CD4-positive, alpha-beta T cell treated with Interleukin-6 at 100 ng/mL for 8 hours (primary cell): ENCODE measurements around the gene ANKRD60.

ENCODE experiments used
- DNase-seq: peaks from one replicate; pipeline ENCODE4 v3.0.0-alpha.2; 2020; ENCODE audit warnings: mixed read lengths, low spot score

Gene ANKRD60

DNA sequence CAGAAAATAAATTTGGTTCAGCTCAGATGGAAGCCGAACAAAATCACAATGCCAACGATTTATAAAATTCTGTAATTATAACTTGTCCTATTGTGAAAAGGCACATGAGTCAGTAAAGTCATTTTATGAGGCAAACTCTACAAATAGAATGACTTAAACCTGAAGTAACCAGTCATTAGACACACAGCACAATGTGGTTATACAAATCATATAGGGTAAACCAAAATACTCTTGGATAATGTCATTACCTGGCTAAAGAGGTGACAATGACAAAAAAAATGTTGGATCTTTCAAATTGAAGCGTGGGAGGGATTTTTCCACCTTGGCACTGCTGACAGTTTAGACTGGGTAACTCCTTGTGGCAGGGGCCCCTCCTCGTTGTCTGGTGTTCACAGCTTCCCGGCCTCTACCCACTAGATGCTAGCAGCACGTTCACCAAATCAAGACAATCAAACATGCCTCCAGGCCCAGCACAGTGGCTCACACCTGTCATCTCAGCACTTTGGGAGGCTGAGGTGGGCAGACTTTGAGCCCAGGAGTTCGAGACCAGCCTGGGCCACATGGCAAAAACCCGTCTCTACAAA, 5.0 kb downstream of the ANKRD60 start:
- no peak for DNase-seq

DNA sequence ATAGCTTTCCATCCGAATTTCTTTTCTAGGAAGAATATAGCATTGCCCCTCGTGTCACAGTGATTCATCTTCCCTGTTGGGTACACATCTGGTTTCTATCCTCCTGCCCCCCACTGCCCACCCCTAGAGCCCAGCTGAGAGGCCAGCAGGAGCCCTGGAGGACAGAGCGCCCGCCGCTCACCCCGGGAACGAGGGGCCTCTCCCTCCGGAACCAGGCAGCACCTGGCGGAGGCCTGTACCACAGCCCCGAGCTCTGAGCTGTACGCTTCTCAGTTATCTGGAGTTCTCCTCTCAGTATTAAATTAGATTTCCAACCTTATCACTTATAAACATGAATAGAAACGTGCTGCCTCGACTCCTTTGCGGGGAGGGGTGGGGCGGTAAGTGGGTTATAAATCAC, 6.0 kb downstream of the ANKRD60 start:
- no peak for DNase-seq

DNA sequence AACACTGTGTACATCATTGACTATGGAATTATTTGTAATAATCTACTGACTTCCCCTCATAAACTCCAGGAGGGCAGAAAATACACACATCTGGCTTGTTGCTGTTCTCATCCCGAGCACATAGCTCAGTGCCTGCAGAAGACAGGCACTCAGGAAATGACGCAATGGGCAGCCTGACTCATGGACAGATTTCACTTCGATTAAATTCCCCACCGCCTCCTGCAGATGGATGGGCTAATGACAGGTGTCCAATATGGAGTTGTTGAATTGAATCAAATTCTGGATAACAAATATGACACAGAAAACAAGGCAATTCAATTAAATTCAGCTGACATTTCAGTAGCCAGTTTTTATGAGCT, 9.1 kb downstream of the ANKRD60 start:
- no peak for DNase-seq

DNA sequence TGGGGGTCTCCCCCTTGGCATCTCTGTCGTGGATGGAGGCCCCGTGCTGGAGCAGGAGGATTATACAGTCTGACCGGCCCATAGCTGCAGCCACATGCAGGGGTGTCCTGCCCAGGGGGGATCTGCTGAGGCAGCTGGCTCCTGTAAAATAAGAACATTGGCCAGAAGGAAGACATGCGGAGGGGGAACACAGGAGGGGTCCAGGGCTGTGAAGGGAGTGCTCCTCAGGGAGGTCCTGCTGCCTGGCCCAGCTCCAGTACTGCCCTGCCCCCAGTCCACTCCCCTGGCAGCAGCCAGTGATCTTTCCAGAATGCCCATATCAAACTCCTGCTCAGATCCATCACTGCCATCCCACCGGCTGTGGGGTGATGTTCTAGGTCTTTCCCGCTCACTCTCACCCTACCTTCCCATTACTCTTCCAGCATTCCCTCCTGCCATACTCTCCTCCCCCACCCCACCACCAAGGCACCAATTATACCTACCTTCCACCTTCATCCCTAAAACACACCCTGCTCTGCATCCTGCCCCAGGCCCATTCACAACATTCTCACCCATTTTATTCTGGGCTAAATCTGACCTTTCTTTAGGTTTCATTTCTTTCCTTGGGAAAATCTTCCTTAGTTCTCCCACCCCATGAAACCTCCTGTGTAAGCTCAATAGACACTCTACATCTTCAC, 9.7 kb downstream of the ANKRD60 start:
- no peak for DNase-seq

DNA sequence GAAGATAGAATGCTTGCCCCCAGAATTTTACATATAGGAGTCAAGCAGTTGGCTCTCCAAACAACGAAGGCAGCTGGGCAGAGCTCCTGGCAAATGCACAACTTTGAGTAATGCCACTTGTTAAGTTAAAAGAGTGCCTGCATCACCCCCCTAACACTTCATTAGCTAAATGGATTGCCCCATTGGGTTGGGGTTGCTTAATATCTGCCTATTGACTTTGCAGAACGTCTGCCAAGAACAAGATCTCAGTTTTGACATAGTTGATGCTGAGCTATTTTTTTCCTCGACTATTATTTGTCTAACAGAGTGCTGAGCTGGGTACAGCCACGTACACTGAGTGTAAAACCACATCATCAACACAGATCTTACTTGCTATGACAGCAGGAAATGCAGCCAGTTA, 12.1 kb downstream of the ANKRD60 start:
- DNase-seq: no peak

DNA sequence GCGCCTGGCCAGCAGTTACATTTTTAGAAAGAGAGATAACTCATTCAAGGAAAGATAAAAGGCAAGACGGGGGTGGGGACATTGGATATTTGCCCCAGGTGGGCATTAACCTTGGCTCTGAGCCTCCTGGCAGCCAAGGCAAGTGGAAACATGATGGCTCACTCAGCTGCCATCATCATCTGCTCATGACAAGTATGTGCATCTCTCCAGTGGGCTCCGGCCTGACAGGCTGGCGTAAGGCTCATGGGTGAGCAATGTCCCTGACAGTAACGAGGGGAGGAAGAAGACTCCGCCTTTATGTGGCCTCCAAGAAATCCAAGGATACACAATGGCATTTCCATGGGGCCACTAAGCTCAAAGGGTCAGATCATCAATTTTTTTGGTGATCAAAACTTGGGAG, 13.3 kb downstream of the ANKRD60 start:
- DNase-seq: no peak

DNA sequence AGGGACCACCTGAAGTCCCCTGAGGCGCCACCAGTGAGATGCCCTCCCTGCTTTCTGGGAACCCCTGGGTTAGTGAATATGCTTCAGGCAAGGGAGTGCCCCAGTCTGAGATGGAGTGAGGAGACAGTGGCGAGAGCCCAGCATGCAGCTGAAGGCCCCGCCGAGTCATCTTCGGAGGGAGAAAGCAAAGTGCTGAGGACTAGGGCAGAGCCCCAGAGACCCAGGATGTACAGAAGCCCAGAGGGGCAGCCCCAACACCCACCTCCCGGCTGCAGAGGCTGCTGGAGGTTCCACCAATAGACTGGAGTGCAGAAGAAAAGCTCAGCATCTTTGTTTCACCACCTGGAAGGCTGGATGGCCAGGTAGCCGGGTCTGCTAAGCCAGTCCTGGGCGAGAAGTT, 14.1 kb downstream of the ANKRD60 start:
- DNase-seq: no peak

DNA sequence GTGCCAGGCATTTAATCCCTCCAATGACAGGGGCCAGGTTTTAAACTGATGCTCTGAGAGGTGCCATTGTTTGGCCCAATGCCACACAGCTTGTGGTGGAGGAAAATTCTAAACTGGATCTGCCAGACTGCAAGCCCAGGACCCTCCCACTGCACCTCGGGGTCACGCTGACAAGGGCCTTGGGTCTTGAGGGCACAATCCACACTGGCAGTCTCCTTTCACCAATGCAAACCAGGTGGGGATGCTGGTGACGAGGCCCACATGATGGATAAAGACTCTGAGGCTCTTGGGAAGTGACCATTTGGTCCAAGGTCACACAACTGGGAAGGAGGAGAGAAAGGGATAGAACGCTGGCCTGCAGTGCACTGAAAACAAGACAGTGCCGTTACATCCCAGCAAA, 14.7 kb downstream of the ANKRD60 start:
- no peak for DNase-seq

DNA sequence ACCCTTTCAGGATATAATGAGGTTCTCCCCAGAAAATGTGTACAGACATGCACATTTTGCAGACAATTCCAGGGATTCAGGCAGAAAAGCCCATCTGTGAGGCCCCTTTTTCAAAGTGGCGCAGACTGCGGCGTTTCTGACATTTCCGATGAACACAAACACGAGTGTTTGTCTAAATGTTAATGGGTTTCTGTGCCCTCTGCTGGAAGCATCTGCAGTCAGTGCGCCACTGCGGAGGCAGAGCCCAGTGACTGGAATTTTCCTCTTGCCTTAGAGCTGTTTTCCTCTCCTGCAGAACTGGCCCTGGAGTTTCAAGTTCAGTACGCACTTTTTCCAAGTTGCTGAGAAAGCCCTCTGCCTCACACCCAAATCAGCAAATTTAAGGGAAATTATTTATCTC, 15.3 kb downstream of the ANKRD60 start:
- no peak for DNase-seq

DNA sequence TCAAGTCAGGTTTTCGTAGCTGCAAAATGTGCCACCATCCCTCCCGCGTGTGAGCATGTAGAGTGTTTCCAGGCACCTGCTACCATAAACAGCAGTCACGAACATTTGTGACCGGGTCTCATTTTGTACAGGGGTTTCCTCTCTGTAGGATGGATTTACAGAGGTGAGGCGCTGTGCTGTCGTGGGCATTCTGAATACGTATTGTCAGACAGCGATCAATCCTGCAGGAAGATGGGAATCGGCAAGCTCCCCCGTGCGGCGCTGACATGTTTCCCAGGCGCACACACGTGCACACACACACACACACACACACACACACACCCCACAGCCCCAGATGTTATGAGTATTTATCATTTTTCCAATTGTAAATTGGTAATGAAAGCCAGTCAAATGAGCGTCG, 15.8 kb downstream of the ANKRD60 start:
- DNase-seq: no peak

DNA sequence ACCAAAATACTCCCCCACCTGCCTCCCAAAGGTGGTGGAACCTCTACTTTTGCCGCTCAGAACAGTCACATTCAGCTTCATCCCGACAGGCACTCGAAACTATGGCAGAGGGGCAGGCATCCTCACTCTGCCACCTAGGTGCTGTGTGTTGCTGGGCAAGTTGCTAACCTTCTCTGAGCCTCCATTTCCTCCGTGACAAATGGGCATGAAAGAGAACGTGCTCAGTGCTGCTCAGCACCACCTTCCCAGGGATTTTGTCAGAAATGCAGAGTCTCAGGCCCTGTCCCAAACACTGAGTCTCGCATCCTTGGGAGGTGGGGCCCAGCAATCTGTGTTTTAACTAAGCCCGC, 18.1 kb downstream of the ANKRD60 start:
- no peak for DNase-seq

DNA sequence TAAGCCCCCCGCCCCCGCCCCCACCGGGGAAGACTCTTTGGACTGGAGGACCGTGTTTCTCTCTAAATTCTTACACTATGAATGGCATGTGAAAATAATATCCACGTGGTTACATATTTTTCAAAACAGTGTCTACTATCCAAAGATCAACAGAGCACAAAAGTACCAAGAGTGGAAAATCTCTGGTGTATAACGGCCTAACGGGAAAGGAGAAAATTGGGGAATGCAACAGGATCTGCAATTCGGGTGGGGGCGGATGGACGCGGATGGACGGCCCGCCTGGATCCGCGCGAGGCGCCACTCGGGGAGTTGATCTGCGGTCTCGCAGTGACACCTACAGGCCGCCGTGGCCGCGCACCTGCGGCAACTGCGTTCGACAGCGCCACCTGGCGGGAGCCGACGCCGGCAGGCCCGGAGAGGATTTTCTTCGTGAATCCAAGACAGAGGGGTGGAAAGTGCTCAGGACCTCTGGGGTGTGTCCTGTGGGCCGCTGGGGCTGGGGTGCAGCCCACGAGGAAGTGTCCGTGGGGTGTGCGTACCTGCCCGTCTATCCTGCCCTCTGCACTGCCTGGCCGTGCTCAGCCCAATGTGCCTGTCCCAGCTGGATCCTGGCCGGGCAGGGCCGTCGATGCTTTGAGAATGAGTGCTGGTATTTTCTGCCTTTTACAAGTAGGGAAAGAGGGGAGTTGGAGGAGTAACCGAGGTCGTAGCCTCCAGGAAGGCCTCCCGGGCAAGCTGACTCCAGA, 18.6 kb downstream of the ANKRD60 start:
- peak; percentile 80 for DNase-seq

DNA sequence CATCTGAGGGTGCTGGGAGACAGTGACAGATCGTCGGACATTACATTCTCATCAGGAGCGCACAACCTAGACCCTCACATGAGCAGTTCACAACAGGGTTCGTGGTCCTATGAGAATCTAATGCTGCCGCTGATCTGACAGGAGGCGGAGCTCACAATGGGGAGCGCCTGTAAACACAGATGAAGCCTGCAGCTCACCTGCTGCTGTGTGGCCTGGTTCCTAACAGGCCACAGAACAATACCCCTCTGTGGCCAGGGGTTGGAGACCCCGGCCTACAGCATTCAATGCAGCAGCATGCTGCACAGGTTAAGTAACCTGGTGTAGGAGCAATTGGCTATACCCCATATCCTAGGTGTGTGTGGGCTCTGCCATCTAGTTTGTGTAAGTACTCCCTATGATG, 19.5 kb downstream of the ANKRD60 start:
- no peak for DNase-seq

DNA sequence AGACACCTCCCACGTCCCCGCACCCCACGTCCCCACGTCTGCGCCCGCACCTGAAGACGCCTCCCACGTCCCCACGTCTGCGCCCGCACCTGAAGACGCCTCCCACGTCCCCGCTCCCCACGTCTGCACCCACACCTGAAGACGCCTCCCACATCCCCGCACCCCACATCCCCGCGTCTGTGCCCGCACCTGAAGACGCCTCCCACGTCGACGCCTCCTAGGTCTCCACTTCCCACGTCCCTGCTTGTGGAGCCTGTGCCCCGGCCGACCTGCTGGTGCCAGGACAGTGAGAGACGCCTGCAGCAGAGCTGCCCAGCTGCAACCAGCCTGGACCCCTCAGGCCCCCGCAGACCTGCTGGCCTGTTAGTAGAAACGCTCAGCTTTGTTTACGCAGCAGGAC, 22.6 kb downstream of the ANKRD60 start:
- no peak for DNase-seq

DNA sequence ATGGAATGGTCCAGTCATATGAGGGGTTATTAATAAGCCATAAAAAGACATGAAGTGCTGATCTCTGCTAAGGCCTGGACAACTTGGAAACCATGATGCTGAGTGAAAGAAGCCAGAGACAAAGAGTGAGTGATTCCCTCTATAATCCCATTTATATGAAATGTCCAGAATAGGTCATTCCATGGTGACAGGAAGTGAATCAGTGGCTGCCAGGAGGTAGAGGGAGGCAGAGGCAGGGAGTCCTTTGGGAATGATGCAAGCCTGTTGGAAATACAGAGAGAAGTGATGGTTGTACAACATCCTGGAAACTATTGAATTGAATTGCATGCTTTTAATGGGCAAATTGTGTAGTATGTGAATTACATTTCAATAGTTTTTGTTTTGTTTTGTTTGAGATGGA, 26.4 kb downstream of the ANKRD60 start:
- DNase-seq: no peak

DNA sequence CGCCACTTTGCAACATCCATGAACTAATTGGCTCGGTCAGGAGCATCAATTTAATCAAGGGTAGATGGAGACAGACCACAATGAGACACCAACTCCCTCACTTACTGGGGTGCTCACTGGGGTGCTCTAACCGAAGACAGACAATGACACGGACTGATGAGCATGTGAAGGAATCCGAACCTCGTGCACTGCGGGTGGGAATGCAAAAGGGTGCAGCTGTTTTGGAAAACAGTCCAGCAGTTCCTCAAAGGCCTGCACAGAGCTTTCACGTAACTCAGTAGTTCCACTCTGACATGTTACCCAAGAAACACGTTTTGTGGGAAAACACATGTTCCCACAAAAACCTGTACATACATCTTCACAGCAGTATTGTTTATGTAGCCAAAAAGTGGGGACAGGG, 26.8 kb downstream of the ANKRD60 start:
- DNase-seq: no peak

DNA sequence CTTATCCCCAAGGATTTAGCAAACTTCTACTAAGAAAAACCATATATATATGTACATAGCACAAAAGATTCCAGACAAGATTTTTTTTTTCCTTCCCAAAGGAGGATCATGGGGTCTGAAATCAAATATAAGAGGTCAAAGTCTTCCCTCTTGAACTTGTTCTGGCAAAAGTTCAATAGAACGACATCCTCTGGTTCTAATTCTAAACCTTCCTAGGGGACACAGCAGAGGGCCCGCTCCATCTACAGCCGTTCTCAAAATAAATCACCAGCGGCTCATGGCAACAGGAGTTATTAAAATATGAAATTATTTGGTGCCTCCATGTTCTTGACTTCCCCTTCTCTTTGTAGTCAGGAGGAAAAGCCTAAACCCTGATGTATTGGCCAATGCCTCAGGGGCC, 29.0 kb downstream of the ANKRD60 start:
- DNase-seq: no peak

DNA sequence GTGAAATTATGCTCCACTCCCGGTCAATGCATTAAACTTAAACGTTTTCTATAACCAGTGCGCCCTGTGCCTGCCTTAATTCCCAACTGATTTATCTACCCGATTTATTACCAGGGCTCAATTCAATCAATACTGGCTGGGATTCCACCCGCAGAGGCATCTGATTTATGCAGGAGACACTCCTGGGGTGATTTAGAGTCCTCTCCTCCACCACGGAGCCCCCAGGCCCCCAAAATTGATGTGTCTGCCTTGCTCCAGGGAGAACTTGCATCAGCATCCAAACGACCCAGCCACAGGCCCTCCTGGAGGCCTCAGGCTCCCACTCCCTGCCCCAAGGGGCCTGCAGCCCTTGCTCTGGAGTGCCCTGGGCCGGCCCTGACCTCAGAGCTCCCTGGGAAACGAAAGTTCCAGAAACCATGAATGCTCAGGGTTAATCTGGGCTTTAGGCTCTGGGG, 29.5 kb downstream of the ANKRD60 start:
- DNase-seq: no peak

DNA sequence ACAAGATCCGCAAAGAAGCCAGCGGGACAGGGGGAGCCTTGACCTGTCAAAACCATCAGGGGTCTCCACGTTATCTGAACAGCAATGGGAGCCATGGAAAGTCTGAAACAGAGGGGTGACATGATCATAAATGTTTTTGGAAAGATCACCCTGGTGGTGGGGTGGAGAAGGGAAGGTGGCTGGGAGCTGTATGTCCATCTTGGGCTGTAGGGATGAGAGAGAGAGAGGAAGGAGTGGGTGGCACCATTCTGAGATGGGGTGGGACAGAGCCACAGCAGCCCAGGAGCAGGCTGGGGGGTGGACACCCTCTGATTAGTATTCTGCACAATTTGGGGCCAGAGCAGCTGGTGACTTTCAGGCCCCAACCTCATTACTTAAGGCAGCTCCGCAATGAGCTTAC, 30.1 kb downstream of the ANKRD60 start:
- no peak for DNase-seq

DNA sequence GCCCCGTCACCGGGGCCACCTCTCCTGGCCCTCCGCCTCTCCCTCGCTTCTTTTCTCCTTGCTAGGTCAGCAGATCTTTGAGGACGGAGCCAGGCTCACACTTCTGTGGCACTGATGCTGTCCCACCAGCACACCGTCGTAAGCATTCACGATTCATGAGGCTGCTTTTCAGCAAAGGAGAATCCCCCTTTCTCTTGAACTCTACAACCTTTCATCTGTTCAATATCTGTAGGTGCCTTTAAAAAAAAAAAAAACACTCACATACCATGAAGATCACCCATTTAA, 31.3 kb downstream of the ANKRD60 start:
- no peak for DNase-seq

DNA sequence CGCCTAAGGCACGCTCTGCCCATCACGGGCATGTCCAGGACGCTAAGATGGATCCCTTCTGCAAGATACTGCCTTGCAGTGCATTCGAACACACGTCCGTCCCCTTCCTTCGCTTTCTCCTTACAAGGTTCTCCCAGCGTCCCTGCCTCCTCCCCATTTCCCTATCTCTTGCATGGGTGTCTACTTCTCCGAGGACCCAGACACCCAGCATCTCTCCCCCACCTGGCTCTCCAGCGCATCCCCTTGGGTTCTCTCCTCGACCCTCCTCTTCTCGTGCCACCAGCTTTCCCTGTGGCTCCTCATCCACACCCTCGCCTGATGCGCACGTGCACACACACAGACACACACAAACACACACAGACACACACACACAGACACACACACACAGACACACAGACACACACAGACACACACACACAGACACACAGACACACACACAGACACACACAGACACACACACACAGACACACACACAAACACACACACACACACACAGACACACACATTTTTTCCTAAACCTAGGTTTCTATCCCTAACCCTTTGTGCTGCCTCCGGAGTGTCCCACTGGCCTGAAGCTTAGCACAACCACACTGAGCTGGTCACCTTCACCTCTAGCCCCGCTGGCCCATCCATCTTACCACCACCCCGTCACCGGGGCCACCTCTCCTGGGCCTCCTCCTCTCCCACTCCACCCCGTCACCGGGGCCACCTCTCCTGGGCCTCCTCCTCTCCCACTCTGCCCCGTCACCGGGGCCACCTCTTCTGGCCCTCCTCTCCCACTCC, 31.9 kb downstream of the ANKRD60 start:
- no peak for DNase-seq

DNA sequence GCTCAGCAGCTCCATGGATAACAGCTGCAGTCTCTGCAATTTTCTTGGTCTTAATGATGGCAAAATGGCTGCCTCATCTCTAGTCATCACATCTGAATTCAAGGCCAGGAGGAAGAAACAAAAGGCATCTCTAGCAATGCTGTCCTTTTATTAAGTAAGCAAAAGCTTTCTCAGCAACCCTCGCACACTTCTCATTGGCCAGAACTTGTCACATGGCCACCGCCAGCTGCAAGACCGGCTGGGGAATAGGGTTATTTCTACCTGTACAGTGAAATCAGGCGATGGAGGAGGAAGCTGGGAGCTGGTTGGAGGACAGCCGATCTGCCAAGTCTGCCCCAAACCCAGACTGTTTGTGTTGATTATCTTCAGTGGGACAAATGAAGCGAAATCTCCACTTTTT, 33.4 kb downstream of the ANKRD60 start:
- no peak for DNase-seq

DNA sequence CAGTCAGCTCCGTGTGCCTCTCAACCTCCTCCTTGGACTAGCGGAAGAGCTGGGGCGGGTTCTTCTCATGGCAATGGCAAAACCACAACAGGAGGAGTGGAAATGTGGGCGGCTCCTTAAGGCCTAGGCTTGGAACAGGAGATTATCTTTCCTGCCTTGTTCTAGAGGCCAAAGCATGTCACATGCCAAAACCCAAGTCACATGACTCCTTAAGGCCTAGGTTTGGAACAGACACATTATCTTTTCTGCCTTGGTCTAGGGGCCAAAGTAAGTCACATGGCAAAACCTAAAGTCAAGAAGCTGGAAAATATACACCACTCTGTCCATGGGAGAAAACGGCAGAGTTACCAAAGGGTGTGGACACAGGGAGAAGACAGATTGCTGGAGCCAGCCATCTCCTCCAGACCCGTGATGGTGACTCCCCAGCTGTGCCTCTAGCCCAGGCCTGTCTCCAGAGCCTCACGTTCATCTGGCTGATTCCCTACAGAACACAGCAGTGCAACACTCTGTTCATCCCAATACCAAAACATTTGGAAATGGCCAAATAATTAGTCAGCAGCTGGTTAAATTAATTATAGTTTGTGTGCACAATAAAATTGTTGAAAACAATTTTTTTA, 34.2 kb downstream of the ANKRD60 start:
- DNase-seq: no peak
